NB4 (cell line): Measurements from ENCODE around the gene AHDC1.
A peak's percentile ranks its signal among the peaks of the same experiment; 100 is the strongest.

ENCODE experiments used
- DNase-seq: peaks from one replicate; pipeline ENCODE4 v3.0.0; 2010; ENCODE audit warnings: low read depth
- H3K4me3 ChIP-seq: one replicate; pipeline ENCODE4 v1.5.1; 2011; ENCODE audit warnings: mild to moderate bottlenecking, low read depth, low read length, moderate library complexity
- MYC ChIP-seq: IDR thresholded peaks from 2 replicates; pipeline ENCODE4 v1.6.1; 2011; ENCODE audit warnings: low read depth, low read length
- POLR2A ChIP-seq: IDR thresholded peaks from 2 replicates; pipeline ENCODE4 v1.6.1; 2011; ENCODE audit warnings: mild to moderate bottlenecking; ENCODE audit not compliant: insufficient read length; ENCODE audit errors: extremely low read depth
- TF ChIP-seq, protein P1 (sequence below): IDR thresholded peaks from 2 replicates; pipeline ENCODE4 v1.6.1; 2011; ENCODE audit warnings: low read depth, low read length
- TF ChIP-seq, protein P2 (sequence below): IDR thresholded peaks from one replicate; pipeline ENCODE4 v1.5.1; 2012; ENCODE audit warnings: low read depth, low read length

Gene AHDC1

DNA sequence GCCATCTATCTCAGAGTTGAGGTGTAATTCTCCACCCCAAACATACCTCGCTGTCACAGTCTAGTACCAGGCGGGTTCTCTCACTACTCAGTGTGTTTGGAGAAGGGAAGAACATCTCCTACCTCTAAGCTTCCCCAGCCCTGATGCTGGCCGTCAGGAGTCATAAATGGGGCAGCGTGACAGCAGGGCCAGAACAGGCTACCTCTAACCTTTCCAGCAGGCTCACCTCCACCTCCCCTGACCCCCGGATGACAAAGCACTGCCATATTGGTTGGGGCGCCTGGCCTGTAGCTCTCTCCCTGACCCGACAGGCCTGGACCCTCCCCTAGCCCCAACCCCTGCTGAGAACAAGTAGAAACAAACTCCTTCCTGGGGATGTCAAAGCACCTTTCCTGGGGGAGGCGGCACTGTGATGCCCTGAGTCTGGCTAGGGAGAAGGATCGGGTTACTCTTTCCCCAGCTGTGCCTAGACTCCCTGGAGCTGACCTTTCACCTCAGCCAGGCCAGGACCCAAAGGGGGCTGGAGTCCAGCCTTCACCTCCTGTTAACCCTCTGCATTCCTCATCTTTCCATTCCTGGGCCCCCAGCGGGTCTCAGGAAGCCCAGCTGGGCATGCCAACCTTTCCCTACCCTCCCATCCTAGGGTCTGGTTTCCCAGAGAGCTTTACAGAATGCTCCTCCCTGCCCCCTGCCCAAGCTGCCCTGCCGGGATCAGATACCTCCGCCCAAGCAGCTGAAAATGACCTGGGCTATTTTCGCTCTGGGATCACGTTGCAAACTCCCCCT lies 34.2 kb downstream of the AHDC1 start:
- TF ChIP-seq POLR2A (no peak), MYC (no peak)
- TF ChIP-seq, protein P1, sequence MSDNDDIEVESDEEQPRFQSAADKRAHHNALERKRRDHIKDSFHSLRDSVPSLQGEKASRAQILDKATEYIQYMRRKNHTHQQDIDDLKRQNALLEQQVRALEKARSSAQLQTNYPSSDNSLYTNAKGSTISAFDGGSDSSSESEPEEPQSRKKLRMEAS, result no peak
- TF ChIP-seq, protein P2, sequence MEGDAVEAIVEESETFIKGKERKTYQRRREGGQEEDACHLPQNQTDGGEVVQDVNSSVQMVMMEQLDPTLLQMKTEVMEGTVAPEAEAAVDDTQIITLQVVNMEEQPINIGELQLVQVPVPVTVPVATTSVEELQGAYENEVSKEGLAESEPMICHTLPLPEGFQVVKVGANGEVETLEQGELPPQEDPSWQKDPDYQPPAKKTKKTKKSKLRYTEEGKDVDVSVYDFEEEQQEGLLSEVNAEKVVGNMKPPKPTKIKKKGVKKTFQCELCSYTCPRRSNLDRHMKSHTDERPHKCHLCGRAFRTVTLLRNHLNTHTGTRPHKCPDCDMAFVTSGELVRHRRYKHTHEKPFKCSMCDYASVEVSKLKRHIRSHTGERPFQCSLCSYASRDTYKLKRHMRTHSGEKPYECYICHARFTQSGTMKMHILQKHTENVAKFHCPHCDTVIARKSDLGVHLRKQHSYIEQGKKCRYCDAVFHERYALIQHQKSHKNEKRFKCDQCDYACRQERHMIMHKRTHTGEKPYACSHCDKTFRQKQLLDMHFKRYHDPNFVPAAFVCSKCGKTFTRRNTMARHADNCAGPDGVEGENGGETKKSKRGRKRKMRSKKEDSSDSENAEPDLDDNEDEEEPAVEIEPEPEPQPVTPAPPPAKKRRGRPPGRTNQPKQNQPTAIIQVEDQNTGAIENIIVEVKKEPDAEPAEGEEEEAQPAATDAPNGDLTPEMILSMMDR, result no peak
- no peak overlapping the region for H3K4me3 ChIP-seq
- DNase-seq, result no peak

DNA sequence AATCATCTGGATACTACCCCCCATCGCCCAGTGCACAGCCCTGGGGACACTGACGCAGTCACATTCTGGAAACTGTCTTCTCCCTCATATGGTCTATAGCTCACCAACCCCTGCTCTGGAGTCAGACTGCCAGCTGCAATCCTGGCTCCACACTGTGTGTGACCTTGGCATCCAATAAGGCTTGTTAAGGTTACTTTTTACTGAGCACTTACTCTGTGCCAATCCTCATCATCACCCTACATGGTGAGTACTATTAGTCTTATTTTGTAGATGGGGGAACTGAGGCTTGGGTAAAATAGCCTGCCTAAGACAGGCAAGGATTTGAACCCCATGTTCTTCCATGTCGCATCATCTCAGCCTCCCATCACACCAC lies 34.9 kb downstream of the AHDC1 start:
- TF ChIP-seq MYC (no peak), POLR2A (no peak)
- TF ChIP-seq, protein P1, result no peak
- TF ChIP-seq, protein P2, result no peak
- H3K4me3 ChIP-seq, result no peak overlapping the region
- DNase-seq, result no peak

DNA sequence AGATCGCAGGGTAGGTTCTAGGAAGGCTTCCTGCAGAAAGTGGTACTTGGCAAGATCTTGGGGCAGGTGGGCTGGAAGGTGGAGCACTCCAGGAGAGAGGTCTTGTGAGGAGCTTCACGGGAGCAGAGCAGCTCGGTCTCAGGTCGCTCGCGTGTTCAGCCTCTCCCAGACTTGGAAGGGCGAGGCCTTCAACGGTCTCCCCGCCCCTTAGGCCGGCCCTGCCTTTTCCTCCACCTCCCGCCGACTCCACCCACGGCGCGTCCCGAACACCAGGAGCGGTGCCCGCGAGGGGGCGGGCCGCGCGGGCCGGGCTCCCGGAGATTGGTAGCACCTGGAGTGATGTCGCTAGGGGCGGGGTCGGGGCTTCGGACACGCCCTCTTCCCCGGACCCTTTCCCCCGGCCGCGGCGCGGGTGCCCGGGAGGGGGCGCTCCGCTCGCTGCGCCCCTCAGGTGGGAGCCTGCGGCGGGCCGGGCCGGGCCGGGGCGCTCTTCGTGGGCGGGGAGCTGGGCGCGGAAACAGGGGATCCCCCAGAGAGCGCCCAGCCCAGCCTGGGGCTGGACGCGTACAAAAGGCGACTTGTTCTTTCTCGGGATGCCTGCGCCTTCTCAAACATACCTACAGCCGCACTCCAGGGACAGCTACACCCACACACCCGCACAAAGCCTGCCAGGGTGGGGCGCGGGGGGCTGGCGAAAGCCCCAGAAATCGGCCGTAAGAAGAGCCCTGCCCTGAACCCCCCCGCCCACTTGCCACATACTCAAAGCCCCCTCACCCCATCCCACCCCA lies 35.5 kb downstream of the AHDC1 start:
- TF ChIP-seq MYC, result peak; percentile 58
- TF ChIP-seq, protein P1, result 0 out of 2 replicates have a peak, but pooled peaks have one; percentile 5
- TF ChIP-seq, protein P2, result peak; percentile 47
- TF ChIP-seq POLR2A, result no peak
- no peak overlapping the region for H3K4me3 ChIP-seq
- peak; percentile 95 for DNase-seq

DNA sequence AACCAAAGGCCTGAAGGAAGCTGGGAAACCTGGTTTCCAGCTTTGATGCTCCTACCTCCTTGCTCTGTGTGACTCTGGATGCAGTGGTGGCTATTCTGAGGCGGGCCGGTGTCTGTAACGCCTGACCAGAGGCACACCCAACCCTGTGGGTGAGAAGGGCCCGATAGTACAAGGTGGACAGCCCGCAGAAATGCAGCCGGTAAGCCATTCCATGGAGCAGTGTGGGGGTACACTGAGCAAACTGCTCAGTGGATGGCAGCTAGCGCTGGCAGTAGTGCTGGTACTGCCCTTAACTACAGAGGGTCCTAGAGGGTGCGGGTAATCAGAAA lies 36.0 kb downstream of the AHDC1 start:
- H3K4me3 ChIP-seq, result no peak overlapping the region
- no peak for DNase-seq
- TF ChIP-seq POLR2A (no peak), MYC (no peak)
- TF ChIP-seq, protein P1, result no peak
- TF ChIP-seq, protein P2, result no peak

DNA sequence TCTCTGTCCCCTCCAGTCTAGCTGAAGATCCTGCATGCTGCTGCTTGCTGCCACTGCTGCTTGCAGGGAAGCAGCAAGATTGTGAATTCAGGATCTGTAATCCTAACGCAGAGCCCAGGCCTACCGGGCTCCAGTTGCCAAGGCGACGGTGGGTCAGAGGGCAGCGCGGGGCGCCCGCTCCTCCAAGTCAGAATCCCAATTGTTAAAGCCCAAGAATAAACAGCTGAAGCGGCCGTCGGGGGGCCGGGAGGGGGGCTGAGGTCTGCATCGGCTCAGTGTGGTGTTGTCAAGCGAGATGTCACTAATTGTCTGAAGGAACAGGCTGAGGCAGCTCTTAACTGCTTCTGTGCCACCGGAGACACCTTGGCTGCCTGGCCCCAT lies 36.8 kb downstream of the AHDC1 start:
- no peak overlapping the region for H3K4me3 ChIP-seq
- DNase-seq, result no peak
- TF ChIP-seq, protein P2, result no peak
- no peak for TF ChIP-seq POLR2A
- no peak for TF ChIP-seq MYC
- TF ChIP-seq, protein P1, result no peak
